Measurements from ENCODE around the gene EPHA6.

- no peak for TF ChIP-seq EZH2 (IDR thresholded peaks at IDR 0.05)
- no peak for TF ChIP-seq POLR2AphosphoS5 (IDR thresholded peaks at IDR 0.05; ENCODE audit: borderline replicate concordance, low read depth, low read length)
- TF ChIP-seq FOXP2 (optimal IDR thresholded peaks at IDR 0.05; ENCODE audit: control extremely low read depth, extremely low read length, insufficient read depth) = no peak
Observed at GRCh38 chr3:97680210-97680609, 865.8 kb downstream of the EPHA6 start.

Data from SK-N-MC (cell line).